GM12878 (cell line): ENCODE data around the gene ACVR1B.

ENCODE experiments used
- CEBPZ ChIP-seq: fragments of 150-350 bp; IDR thresholded peaks from 2 replicates; pipeline ENCODE4 v1.6.1; 2016; ENCODE audit warnings: low read depth, low read length
- CTCF ChIP-seq, 3 experiments: IDR thresholded peaks in 2 of 3; conservative IDR thresholded peaks in 1 of 3; 2 replicates each; pipeline ENCODE4 v1.5.1; 2011; ENCODE audit warnings: low read depth in 3 of 3, low read length in 3 of 3, mild to moderate bottlenecking in 3 of 3, control low read depth in 2 of 3, moderate library complexity in 2 of 3, inconsistent platforms in 1 of 3, mixed read lengths in 1 of 3; ENCODE audit not compliant: control insufficient read depth in 2 of 3, insufficient read depth in 1 of 3; ENCODE audit errors: extremely low read depth in 1 of 3
- FOXK2 ChIP-seq: fragments of 450-650 bp; IDR thresholded peaks from 2 replicates; pipeline ENCODE4 v1.6.1; 2017; ENCODE audit warnings: mild to moderate bottlenecking, moderate library complexity
- GABPA ChIP-seq: IDR thresholded peaks from 2 replicates; pipeline ENCODE4 v1.6.1; 2014; ENCODE audit warnings: antibody characterized with exemption, low read depth, mild to moderate bottlenecking, inconsistent platforms
- MAX ChIP-seq: IDR thresholded peaks from 2 replicates; pipeline ENCODE4 v1.6.1; 2012; ENCODE audit warnings: low read depth, low read length, improper control_type of control experiment
- PKNOX1 ChIP-seq: fragments of 450-650 bp; IDR thresholded peaks from 2 replicates; pipeline ENCODE4 v1.6.1; 2016; ENCODE audit warnings: mild to moderate bottlenecking
- POLR2A ChIP-seq: IDR thresholded peaks from 2 replicates; pipeline ENCODE4 v1.6.1; 2011; ENCODE audit warnings: low read depth, mild to moderate bottlenecking, low read length
- POLR2AphosphoS5 ChIP-seq: IDR thresholded peaks from 2 replicates; pipeline ENCODE4 v1.6.1; 2011; ENCODE audit warnings: mild to moderate bottlenecking, low read length, inconsistent platforms
- SMC3 ChIP-seq: IDR thresholded peaks from 2 replicates; pipeline ENCODE4 v1.6.1; 2011; ENCODE audit warnings: low read length, improper control_type of control experiment, borderline replicate concordance
- SUZ12 ChIP-seq: fragments of 200-600 bp; sonication (generic); IDR thresholded peaks from one replicate; pipeline ENCODE4 v1.6.1; 2018; ENCODE audit warnings: antibody characterized with exemption, mild to moderate bottlenecking; ENCODE audit not compliant: unreplicated experiment
- TF ChIP-seq, protein P1 (sequence below): IDR thresholded peaks from 2 replicates; pipeline ENCODE4 v1.6.1; 2011; ENCODE audit warnings: low read depth, low read length, improper control_type of control experiment, borderline replicate concordance

GRCh38 chr12:51917041-51917590 lies 34.4 kb upstream of the ACVR1B start:
- TF ChIP-seq, protein P1, sequence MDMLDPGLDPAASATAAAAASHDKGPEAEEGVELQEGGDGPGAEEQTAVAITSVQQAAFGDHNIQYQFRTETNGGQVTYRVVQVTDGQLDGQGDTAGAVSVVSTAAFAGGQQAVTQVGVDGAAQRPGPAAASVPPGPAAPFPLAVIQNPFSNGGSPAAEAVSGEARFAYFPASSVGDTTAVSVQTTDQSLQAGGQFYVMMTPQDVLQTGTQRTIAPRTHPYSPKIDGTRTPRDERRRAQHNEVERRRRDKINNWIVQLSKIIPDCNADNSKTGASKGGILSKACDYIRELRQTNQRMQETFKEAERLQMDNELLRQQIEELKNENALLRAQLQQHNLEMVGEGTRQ, result no peak
- TF ChIP-seq MAX (no peak), SUZ12 (no peak), FOXK2 (no peak), CTCF (IDR thresholded peaks at IDR 0.05 in 2 of 3, conservative IDR thresholded peaks at IDR 0.05 in 1 of 3; ENCODE audit: control insufficient read depth in 2 of 3, extremely low read depth in 1 of 3, insufficient read depth in 1 of 3, low read depth in 3 of 3, low read length in 3 of 3) (no peak), PKNOX1 (no peak), POLR2A (no peak), SMC3 (no peak), POLR2AphosphoS5 (no peak), GABPA (no peak), CEBPZ (no peak)
